Activated CD4-positive, alpha-beta T cell treated with anti-CD3 and anti-CD28 coated beads, Interleukin-2, Interleukin-4, amounts not matched to agents 100 ng/mL and 50 ng/mL, durations not matched to agents 16 hours and 8 hours (primary cell): ENCODE measurements around the gene PNLIPRP2.

Experiments
- DNase-seq: peaks from one replicate; pipeline ENCODE4 v3.0.0-alpha.2; 2020; ENCODE audit warnings: low spot score

Gene PNLIPRP2

GRCh38 chr10:116620423-116621400 lies at the start of gene PNLIPRP2:
Gene PNLIPRP2 (plus strand): TSS chr10:116620953.
- no peak for DNase-seq

GRCh38 chr10:116574797-116575196 lies 46.0 kb upstream of the PNLIPRP2 start:
- no peak for DNase-seq

- DNase-seq, result no peak
Observed at GRCh38 chr10:116587878-116588591, 32.7 kb upstream of the PNLIPRP2 start.

GRCh38 chr10:116588995-116589394 lies 31.8 kb upstream of the PNLIPRP2 start:
- no peak for DNase-seq

GRCh38 chr10:116589926-116590325 lies 30.8 kb upstream of the PNLIPRP2 start:
- DNase-seq, result no peak

- DNase-seq, result no peak
Observed at GRCh38 chr10:116590590-116591444, 29.9 kb upstream of the PNLIPRP2 start, which contains the start of gene PNLIPRP1. Gene PNLIPRP1 (plus strand): TSS chr10:116590959. CDS start chr10:116591130, 171 bp downstream.

GRCh38 chr10:116593139-116593740 lies 27.5 kb upstream of the PNLIPRP2 start:
- DNase-seq, result no peak

- no peak for DNase-seq
Observed at GRCh38 chr10:116594525-116595035, 26.2 kb upstream of the PNLIPRP2 start.

GRCh38 chr10:116596062-116596461 lies 24.7 kb upstream of the PNLIPRP2 start:
- no peak for DNase-seq

GRCh38 chr10:116597543-116597942 lies 23.2 kb upstream of the PNLIPRP2 start:
- no peak for DNase-seq

GRCh38 chr10:116598329-116598728 lies 22.4 kb upstream of the PNLIPRP2 start:
- DNase-seq, result no peak

GRCh38 chr10:116599991-116600390 lies 20.8 kb upstream of the PNLIPRP2 start:
- DNase-seq, result no peak

GRCh38 chr10:116602648-116603400 lies 17.9 kb upstream of the PNLIPRP2 start:
- no peak for DNase-seq

GRCh38 chr10:116606061-116606483 lies 14.7 kb upstream of the PNLIPRP2 start:
- DNase-seq, result no peak

GRCh38 chr10:116607336-116607735 lies 13.4 kb upstream of the PNLIPRP2 start:
- no peak for DNase-seq

GRCh38 chr10:116608686-116609594 lies 11.8 kb upstream of the PNLIPRP2 start:
- DNase-seq, result no peak

- DNase-seq, result no peak
Observed at GRCh38 chr10:116610443-116611152, 10.2 kb upstream of the PNLIPRP2 start.

- no peak for DNase-seq
Observed at GRCh38 chr10:116611153-116611545, 9.6 kb upstream of the PNLIPRP2 start.
